Measurements from ENCODE around the gene CTSA. TPM values are rescaled to one million over a fixed set of nuclear protein-coding genes. Genes with fewer than 3 reads are reported as not detected.

Gene CTSA
- total RNA-seq, 2 experiments from 2014 or later = 34.5 to 40.2 TPM

DNA sequence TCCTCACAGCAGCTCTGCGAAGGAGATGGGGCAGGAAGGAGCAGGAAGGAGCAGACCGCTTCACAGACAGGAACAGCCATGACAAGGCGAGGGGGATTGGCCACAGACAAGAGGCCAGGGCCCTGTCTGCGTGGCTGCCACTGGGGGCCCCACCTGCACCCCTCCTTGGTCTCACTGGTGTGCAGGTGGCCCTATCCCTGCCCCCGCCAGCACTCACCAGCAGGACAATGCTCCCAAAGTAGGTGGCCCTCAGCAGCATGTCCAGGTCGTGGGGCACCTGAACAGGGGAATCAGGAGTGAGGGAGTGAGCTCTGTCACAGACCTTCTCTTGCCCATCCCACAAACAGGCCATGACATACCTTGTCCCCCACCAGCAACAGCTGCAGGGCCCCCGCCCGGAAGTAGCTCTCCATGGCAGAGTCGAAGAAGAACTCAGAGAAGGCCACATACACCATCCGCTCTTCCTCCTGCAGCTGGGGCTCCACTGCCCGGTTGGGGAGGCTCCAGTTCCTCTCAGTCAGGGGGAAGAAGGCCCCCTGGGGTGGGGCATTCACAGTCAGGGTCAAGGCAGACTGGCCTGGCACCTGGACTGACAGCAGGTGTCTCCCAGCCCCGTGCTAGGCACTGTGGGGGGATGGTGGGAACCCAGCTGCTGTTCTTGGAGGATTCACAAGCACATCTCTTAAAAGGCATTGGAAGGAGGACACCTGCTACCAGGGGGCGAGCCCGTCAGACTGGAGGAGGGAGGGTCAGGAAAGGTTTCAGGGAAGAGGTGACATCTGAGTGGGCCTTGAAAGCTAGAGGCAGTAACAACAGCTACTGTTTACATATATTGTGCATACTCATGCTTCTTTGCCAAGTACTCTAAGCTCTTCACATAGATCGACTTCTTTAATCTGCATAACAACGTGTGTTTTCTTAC, 13.7 kb downstream of the CTSA start:
- no peaks in the 10 kb centered on the region for H3K4me1 Mint-ChIP-seq (ENCODE audit: low read depth)
- CTCF ChIA-PET = interaction anchor here (0.8 to 1.6 kb wide), 5 partner anchors 12 to 105 kb away, joined by 3 to 11 read pairs (median 3); no protein-coding TSS in a partner anchor
- intact Hi-C loops (cut with micrococcal nuclease) = no loop called here
- no peaks in the 10 kb centered on the region for H3K9me3 Mint-ChIP-seq
- no peak for DNase-seq
- TF ChIP-seq, protein P1, sequence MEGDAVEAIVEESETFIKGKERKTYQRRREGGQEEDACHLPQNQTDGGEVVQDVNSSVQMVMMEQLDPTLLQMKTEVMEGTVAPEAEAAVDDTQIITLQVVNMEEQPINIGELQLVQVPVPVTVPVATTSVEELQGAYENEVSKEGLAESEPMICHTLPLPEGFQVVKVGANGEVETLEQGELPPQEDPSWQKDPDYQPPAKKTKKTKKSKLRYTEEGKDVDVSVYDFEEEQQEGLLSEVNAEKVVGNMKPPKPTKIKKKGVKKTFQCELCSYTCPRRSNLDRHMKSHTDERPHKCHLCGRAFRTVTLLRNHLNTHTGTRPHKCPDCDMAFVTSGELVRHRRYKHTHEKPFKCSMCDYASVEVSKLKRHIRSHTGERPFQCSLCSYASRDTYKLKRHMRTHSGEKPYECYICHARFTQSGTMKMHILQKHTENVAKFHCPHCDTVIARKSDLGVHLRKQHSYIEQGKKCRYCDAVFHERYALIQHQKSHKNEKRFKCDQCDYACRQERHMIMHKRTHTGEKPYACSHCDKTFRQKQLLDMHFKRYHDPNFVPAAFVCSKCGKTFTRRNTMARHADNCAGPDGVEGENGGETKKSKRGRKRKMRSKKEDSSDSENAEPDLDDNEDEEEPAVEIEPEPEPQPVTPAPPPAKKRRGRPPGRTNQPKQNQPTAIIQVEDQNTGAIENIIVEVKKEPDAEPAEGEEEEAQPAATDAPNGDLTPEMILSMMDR (IDR thresholded peaks at IDR 0.05) = no peak
- POLR2A ChIA-PET = interaction anchor here (0.8 to 2.6 kb wide), 6 partner anchors 8 to 47 kb away, joined by 3 to 11 read pairs (median 4); partner anchors contain the start of genes CTSA, NEURL2 and ZSWIM1
- H3K36me3 Mint-ChIP-seq (ENCODE audit: low read depth) = no peaks in the 10 kb centered on the region
- no peak overlapping the region for H3K27ac Mint-ChIP-seq
- H3K27me3 Mint-ChIP-seq = no peaks in the 10 kb centered on the region
- no peak for ATAC-seq
- H3K4me3 Mint-ChIP-seq = no peak overlapping the region

DNA sequence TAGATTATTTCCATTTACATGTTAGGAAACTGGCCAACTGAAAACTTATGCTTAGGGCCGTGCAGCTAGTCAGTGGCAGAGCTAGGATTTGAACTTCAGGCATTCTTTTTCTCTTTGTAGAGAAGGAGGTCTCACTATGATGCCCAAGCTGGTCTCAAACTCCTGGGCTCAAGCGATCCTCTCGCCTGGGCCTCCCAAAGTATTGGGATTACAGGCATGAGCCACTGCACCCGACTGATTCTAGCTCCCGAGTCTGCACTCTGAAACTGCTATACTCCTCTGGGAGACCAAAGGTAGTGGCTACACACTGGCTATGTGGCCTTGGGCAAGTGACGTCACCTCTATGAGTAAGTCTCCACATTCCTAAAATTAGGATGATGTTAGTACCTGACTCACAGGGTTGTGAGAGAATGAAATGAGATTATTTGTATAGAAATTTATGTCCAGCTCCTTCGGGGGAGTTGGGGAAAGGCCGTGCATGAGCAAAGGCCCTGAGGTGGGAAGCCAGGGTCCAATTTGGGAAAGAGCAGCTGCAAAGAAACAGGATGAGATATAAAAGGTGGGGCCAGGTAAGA, 14.5 kb downstream of the CTSA start:
- H3K27ac Mint-ChIP-seq = no peak overlapping the region
- peaks cover 2% of the 10 kb centered on the region for H3K4me1 Mint-ChIP-seq (ENCODE audit: low read depth)
- H3K27me3 Mint-ChIP-seq = no peaks in the 10 kb centered on the region
- TF ChIP-seq, protein P1 (IDR thresholded peaks at IDR 0.05) = no peak
- CTCF ChIA-PET = interaction anchor here (0.6 to 1.6 kb wide), 5 partner anchors 20 to 106 kb away, joined by 3 to 11 read pairs (median 3); partner anchors contain the start of gene PCIF1
- no peak for ATAC-seq
- no peaks in the 10 kb centered on the region for H3K9me3 Mint-ChIP-seq
- no peak for DNase-seq
- intact Hi-C loops (cut with micrococcal nuclease) = no loop called here
- H3K4me3 Mint-ChIP-seq = no peak overlapping the region
- H3K36me3 Mint-ChIP-seq (ENCODE audit: low read depth) = no peaks in the 10 kb centered on the region
- POLR2A ChIA-PET = interaction anchor here (0.8 to 2.6 kb wide), 6 partner anchors 9 to 46 kb away, joined by 3 to 11 read pairs (median 4); partner anchors contain the start of genes CTSA, NEURL2 and ZSWIM1

DNA sequence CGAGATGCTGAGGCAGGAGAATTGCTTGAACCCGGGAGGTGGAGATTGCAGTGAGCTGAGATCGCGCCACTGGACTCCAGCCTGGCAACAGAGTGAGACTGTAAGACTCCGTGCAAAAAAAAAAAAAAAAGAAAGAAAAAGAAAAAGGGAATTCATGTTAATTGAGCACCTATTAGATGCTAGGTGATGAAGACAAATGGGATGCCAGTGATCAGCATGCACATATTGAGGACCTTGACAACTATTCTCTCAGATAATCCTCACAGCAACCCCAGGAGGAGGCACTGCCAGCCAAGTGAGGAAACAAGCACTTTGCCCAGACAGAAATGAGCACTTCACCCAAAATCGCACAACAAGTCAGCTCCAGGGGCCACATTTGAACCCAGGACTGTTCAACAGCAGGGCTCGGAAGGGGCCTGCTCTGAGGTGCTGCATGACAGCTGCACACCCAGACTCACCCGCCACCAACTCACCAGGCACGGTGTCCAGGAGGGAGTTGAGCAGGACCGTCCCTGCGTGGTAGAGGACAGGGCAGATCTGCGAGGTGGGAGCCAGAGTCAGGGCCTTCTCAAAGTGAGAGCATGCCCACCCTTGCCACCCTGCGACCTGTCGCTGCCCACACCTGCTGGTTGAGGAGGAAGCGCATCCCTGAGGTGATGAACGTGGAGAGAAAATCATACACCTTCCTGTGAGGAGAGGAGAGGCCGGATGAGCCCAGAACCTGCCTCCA, 16.2 kb downstream of the CTSA start:
- Mint-ChIP-seq H3K4me1 (ENCODE audit: low read depth) (peaks cover 14% of the 10 kb centered on the region), H3K36me3 (ENCODE audit: low read depth) (no peaks in the 10 kb centered on the region), H3K27ac (no peak overlapping the region), H3K9me3 (no peaks in the 10 kb centered on the region), H3K27me3 (peaks cover 2% of the 10 kb centered on the region), H3K4me3 (no peak overlapping the region)
- ChIA-PET POLR2A (no interaction called here), CTCF (interaction anchor here (0.9 to 1.0 kb wide), 2 partner anchors 62 to 108 kb away, joined by 3 to 4 read pairs; no protein-coding TSS in a partner anchor)
- DNase-seq = no peak
- intact Hi-C loops (cut with micrococcal nuclease) = no loop called here
- ATAC-seq = no peak
- TF ChIP-seq, protein P1 (IDR thresholded peaks at IDR 0.05) = no peak

DNA sequence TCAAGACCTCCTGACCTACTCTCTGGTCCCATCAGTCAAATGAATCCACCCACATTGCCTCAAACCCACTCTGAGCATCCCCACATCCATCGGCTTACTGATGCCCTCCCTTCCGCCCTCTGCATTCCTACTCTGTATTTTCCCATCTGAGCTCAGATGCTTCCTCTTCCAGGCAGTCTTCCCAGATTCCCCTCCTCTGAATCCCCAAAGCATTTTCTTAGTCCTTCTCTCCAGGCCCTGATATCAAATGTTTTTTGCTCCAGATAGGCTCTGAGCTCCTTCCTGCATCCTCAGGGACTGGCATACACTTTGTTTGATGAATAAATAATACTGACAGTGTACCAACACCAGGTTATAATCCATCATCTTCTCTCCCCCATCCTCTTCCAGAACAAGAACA, 16.9 kb downstream of the CTSA start:
- Mint-ChIP-seq H3K27me3 (peaks cover 3% of the 10 kb centered on the region), H3K4me3 (no peak overlapping the region), H3K36me3 (ENCODE audit: low read depth) (no peaks in the 10 kb centered on the region), H3K9me3 (no peaks in the 10 kb centered on the region), H3K27ac (no peak overlapping the region), H3K4me1 (ENCODE audit: low read depth) (peaks cover 16% of the 10 kb centered on the region)
- DNase-seq (no peak), ATAC-seq (no peak)
- CTCF ChIA-PET = interaction anchor here (0.9 to 1.0 kb wide), 2 partner anchors 62 to 108 kb away, joined by 3 to 4 read pairs; no protein-coding TSS in a partner anchor
- TF ChIP-seq, protein P1 (IDR thresholded peaks at IDR 0.05) = no peak
- POLR2A ChIA-PET = interaction anchor here (0.7 to 4.4 kb wide), 3 partner anchors 18 to 559 kb away, joined by 4 to 35 read pairs (median 15); partner anchors contain the start of genes CTSA, NEURL2 and PCIF1
- intact Hi-C loops (cut with micrococcal nuclease) = no loop called here

Data from activated CD8-positive, alpha-beta T cell treated with anti-CD3 and anti-CD28 coated beads for 36 hours (primary cell).